Stimulated activated CD4-positive, alpha-beta T cell treated with anti-CD3 and anti-CD28 coated beads, TNF-alpha, amount 100 ng/mL, for 48 hours (primary cell): ENCODE data around the gene SEMA3F.
A peak's percentile ranks its signal among the peaks of the same experiment; 100 is the strongest.

Source experiments
- DNase-seq, 3 donors: peaks; one replicate each; pipeline ENCODE4 v3.0.0-alpha.2; 2020; ENCODE audit warnings: low read depth in 3 of 3

The SEMA3F gene

DNA sequence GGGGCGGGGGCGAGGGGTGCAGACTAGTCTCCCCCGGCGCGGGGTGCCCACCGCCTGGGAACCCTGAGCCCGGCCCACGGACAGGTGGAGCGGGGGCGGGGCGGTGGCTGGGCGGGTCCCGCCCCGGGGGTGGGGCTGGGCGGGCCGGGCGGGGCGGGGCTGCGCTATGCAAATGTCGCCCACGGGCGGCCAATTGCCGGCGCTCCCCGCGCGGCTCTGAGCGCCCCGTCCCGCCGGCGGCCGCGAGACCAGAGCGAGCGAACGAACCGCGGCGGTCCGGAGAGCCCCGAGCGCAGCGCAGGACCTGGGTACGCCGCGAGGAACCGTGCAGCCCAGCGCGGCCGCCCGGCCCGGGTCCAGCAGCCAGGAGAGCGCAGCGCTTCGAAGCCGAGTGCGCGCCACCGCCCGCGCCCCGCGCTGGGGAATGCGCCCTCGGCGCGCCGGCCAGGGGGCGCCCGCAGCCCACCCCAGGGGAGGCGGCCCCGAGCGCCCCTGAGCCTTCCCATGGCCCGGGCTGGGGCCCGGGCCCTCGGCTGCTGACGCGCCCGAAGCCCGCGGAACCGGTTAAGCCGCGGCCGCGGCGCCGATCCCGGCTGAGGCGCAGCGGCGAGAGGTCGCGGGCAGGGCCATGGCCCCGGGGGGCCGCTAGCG, at the start of gene SEMA3F:
SEMA3F (plus strand) TSS at position 485 of the 651 bp plus-strand sequence. CDS start 4,299 bp downstream, outside the sequence.
- DNase-seq, result peak; percentile 13 to 59 (median 33)

DNA sequence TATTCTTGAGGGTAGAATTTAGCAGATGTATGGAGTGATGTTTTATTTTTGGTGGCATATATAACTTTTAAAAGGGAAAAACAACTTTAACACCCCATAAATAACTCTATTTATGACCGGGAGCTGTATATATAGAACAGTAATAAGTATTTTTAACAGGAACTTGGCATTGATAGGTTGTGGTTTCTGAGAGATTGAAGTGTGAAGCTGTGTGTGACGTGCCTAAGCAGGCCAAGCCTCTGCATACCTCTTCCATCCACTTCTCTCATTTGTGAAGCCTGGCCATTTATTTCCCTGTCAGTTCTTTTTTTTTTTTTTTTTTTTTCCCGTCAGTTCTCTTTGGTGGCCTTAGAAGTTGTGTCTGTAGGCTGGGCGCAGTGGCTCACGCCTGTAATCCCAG, 43.4 kb upstream of the SEMA3F start:
- DNase-seq, result no peak

DNA sequence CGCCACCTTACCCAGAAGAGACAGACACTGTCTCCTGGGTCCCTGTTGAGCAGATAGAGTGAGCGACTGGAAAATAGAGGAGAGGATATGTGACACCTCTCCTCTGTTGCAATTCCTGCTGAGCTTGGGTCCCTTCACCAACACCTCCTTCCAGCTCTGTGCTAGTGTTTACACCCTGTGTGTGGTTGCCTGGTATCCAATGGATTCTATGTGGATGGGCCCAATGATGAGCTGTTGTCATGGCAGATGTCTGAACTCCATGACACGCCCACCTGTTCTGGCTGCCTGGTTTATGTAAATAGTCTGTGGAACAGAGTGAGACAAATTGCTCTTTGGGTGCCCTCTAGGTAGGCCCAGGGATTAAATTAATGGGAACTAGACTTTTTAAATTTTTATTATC, 42.7 kb upstream of the SEMA3F start:
- no peak for DNase-seq

DNA sequence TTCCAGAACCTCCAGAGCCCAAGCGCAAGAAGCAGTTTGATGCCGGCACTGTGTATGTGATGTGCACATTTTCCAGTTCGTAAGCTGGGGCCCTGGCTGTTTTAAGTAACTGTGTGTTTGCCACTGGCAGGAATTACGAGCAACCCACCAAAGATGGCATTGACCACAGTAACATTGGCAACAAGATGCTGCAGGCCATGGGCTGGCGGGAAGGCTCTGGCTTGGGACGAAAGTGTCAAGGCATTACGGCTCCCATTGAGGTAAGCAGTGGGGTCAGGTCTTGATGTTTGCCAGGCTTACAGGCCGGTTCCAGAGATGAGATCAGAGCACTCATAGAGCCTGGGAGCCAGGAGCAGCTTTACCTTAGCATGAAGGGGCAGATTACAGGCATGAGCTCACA, 38.0 kb upstream of the SEMA3F start:
- no peak for DNase-seq

DNA sequence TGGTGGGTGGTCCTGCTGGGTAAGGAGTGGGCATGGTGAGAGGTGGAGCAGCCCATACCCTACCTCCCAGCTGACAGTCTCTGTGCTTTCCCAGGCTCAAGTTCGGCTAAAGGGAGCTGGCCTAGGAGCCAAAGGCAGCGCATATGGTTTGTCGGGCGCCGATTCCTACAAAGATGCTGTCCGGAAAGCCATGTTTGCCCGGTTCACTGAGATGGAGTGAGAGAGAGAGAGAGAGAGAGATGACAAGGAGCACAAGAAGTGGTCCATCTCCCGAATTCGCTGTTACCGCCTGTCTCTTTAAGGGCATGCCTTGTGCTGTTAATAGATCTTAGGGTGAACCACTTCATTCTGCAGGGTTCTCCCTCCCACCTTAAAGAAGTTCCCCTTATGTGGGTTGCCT, 36.9 kb upstream of the SEMA3F start:
- DNase-seq, result no peak

- DNase-seq, result no peak
These were observed 35.3 kb upstream of the SEMA3F start for GRCh38 chr3:50119786-50120185.

GRCh38 chr3:50120364-50121071, 34.6 kb upstream of the SEMA3F start:
- DNase-seq, result no peak

DNA sequence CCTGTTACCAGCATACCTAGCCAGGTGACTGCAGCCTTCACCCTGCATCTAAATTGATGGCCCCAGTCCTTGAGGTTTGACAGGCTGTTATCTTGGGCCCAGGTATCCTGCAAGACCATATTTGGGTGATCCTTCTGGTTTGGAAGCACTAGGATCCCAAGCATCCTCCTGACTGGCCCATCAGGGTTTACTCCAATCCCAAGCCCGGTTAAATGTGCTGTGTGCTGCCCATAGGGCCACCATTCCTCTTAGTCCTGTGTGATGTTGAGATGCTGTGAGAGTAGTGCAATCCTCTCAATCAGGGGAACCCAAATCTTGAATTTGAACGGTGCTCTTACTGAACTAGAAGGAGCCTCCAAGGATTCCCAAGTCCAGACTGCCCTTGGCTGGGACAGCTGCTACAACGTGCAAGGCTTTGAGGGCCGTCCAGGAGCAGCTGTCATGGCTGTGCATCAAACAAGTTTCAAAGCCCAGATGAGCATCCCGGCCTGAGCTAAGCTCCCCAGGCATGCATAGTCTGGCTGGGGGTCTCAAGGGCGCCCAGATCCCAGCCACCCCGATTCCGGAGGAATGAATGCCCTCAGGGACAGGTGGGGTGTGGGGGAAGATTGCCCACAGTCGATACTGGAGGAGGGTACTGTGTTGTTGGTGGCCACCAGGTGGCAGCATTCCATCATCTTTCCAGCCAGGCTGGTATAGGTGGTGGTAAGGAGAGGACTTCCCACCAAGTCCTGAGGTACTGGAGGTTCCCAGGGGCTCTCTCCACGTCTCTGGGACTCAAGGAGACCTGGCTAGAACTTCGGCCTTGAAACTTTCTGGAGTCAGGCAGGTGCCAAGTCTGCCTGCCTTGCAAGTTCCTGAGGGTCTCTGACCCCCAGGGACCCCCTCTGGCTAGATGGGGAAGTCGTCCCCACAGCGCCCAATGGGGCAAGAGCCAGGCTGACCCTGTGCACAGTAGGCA, 33.8 kb upstream of the SEMA3F start:
- peak; percentile 44 to 72 (median 45) for DNase-seq

- DNase-seq, result no peak
These were observed 33.1 kb upstream of the SEMA3F start for GRCh38 chr3:50122071-50122470.

DNA sequence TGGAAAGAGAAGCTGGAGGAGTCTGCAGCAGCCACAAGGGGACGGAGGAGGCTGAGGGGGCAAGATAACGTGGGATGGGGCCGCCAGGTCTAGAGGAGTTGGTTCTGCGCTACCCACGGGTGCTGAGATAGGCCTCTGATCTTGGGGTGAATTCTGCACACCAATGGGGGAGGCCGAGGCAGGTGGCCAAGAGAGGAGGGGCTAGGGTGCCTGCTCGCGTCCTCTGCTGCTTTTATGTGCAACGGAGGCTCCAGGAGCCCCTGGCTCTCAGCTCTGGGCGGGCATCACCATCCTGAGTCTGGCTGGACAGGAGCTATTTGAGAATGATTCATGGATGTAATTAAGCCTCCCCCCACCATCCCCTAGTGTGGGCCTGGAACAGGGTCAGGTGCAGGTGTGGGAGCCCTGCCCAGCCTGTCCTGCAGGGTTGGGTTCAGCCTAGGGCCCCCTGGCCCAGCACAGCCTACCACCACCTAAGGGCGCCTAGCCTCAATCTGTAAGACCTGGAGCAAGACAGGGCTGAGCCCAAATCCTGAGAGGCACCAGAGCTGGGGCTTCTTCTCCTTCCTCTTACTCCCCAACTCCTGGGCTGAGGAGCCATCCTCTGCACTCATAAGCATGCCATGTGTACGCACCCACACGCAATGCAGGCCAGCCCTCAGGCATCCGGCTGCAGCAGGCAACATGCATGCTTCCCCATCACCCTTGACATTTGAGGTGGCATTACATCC, 32.3 kb upstream of the SEMA3F start:
- no peak for DNase-seq

DNA sequence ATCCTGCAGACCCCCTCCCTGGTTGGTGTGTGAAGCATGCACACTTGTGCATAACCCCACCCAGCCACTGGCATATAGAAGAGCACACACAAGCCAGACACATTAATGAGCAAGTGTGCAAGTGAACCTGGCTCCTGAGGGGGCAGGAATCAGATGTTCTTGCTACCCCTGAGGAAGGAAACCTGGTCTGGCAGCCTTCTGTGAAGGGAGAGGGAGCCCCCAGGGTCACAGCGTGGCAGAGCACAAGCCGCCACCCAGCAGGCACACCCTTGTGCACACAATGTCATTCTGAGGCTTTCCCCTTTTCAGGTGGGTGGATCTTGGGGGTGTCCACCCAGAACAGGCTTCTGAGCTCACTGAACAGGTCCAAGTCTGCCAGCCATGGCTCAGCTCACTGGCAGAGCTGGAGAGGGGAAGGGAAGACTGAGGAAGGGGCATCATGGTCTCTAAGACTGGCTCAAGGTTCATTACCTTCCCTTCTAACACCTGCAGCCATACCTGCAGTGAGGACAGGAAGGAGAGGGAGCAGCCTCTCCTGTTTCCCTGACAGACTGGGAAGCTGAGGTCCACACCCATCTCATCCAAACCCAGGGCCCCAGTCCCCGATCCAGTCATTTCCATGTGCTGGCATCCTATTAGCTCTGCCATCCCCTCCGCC, 31.6 kb upstream of the SEMA3F start:
- DNase-seq, result no peak

DNA sequence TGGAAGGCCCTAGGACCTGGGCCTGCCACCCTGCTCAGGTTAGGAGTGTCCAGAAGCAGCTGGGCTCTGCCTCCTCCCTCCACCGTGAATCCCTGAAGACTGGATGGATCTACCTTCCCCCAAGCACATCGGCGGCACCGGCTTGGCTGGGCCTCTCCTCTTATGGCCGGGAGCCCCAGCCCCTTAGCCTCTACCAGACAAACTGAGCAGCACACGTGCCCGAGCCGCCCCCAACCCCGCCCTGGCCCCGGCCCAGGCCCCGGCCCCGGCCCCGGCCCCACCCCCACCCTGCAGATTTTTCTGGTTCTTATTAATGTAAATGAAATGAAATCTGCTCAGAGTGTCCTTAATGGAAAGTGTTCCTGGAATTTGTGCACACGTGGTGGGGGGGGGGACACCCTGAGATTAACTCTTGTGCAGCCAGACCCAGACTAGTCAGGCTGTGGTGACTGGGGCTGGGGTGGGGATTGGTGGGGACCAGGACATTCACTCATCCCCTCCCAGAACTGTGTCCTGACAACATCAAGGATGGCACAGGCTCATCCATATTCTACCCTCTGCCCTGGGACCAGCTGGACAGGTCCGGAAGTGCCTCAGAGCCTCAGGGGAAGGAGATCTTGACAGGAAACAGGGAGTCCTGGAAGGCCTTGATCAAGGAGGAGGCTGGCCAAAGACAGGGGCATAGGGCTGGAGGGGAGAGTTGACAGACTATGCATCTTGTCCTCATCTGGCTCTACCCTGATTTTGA, 30.9 kb upstream of the SEMA3F start:
- no peak for DNase-seq

DNA sequence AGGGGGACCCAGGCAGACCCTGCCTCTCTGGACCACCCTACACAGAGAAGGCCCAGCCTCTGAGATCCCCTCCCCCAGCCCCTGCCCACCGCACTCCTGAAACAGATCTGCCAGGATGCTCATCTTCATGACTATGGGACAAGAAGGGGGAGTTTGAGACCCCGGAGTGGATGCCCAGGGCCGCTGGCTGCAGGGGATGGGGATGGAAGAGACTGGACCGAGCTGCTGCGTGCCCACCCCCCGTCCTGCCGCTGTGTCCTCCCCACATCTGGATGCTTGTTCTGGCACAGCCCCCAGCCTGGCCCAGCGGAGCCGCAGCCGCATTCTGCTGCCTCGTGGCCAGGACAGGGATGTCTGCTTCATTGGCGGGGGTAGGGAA, 30.3 kb upstream of the SEMA3F start:
- DNase-seq, result no peak

GRCh38 chr3:50125541-50126286, 29.4 kb upstream of the SEMA3F start:
- DNase-seq, result no peak

GRCh38 chr3:50126287-50127211, 28.6 kb upstream of the SEMA3F start:
- no peak for DNase-seq

DNA sequence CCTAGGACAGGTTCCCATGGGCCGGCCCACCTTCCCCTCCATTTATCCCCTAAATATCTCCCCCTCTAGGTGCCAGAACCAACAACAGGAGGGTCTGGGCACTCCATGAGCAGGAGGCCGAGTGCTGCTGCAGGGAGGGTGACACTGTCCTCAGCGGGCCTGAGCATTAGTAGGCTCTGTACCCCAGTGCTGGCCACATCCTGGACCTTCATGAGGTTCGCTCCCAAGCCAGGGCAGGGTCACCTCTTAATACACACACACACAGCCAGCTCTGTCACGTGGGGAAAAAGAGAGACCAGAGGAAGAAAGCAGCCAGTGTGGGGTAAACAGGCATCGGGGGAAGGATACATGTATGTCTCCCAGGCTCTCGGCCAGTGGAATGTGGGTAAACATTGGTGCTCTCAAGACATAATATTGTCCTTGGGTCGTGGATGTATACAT, 27.9 kb upstream of the SEMA3F start:
- DNase-seq, result no peak

DNA sequence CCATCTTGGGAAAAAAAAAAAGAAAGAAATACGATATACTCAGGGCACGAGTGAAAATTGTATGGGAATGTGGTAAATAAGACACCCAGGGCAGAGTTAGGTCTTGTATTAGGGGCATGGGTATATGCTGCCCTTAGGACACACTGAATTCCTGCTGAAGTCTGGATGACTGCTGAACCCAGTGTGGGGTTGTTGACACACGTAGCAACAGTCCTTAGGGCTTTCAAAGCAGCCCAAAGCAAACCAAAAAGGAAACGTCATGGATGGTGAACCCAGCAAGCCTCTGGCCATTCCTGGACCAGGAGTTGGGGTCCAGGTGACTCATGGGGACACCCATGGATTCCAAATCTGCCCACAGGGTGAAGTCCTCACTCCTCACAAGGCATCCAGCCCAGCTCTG, 27.1 kb upstream of the SEMA3F start:
- no peak for DNase-seq

GRCh38 chr3:50130436-50130835, 24.7 kb upstream of the SEMA3F start:
- no peak for DNase-seq
